GM12878 (cell line): ENCODE measurements around the gene MIPOL1.

Experiments used
- BCL11A ChIP-seq: IDR thresholded peaks from 2 replicates; pipeline ENCODE4 v1.6.1; 2011; ENCODE audit warnings: low read depth, low read length
- EZH2 ChIP-seq: IDR thresholded peaks from 2 replicates; pipeline ENCODE4 v1.6.1; 2012; ENCODE audit warnings: low read depth, mild to moderate bottlenecking, control low read depth, inconsistent platforms, low read length, borderline replicate concordance; ENCODE audit not compliant: control insufficient read depth
- GABPA ChIP-seq: IDR thresholded peaks from 2 replicates; pipeline ENCODE4 v1.6.1; 2014; ENCODE audit warnings: antibody characterized with exemption, low read depth, mild to moderate bottlenecking, inconsistent platforms
- MYC ChIP-seq: IDR thresholded peaks from 2 replicates; pipeline ENCODE4 v1.6.1; 2011; ENCODE audit warnings: mild to moderate bottlenecking, low read length, moderate library complexity, inconsistent platforms; ENCODE audit not compliant: insufficient read depth, insufficient replicate concordance, insufficient read length, severe bottlenecking
- POU2F2 ChIP-seq: IDR thresholded peaks from 3 replicates; pipeline ENCODE4 v1.6.1; 2011; ENCODE audit warnings: low read depth, mild to moderate bottlenecking, low read length, borderline replicate concordance
- RB1 ChIP-seq: fragments of 450-650 bp; formaldehyde crosslinking; IDR thresholded peaks from 2 replicates; pipeline ENCODE4 v1.6.1; 2017; ENCODE audit warnings: mild to moderate bottlenecking, borderline replicate concordance
- USF2 ChIP-seq: IDR thresholded peaks from 2 replicates; pipeline ENCODE4 v1.6.1; 2011; ENCODE audit warnings: low read depth, low read length, improper control_type of control experiment, borderline replicate concordance

GRCh38 chr14:37422319-37422718 is 224.6 kb downstream of the MIPOL1 start:
- no peak for TF ChIP-seq USF2
- no peak for TF ChIP-seq BCL11A
- no peak for TF ChIP-seq GABPA
- TF ChIP-seq RB1, result no peak
- no peak for TF ChIP-seq POU2F2
- no peak for TF ChIP-seq MYC
- TF ChIP-seq EZH2, result no peak
